Activated T-helper 17 cell treated with anti-CD3 and anti-CD28 coated beads, Interleukin-2, amount 50 U/mL, for 72 hours (primary cell): Measurements from ENCODE around the gene PRPH. TPM values are rescaled to one million over a fixed set of nuclear protein-coding genes. Genes with fewer than 3 reads are reported as not detected.

ENCODE experiments used
- ATAC-seq: fragments of 150-1000 bp; cut with Tn5 transposase; replicated peaks from 2 replicates; pipeline ENCODE4 v1.10.0; 2021; ENCODE audit warnings: mild to moderate bottlenecking, moderate library complexity
- H3K27ac Mint-ChIP-seq: one replicate; pipeline ENCODE4 v1.8.0; 2022; ENCODE audit warnings: mixed read lengths
- H3K27me3 Mint-ChIP-seq: one replicate; pipeline ENCODE4 v1.8.0; 2022; ENCODE audit warnings: mixed read lengths
- H3K36me3 Mint-ChIP-seq: one replicate; pipeline ENCODE4 v1.8.0; 2022; ENCODE audit warnings: low read depth, mild to moderate bottlenecking, mixed read lengths
- H3K4me1 Mint-ChIP-seq: one replicate; pipeline ENCODE4 v1.8.0; 2022; ENCODE audit warnings: mixed read lengths
- H3K4me3 Mint-ChIP-seq: one replicate; pipeline ENCODE4 v1.8.0; 2022; ENCODE audit warnings: mild to moderate bottlenecking, mixed read lengths
- H3K9me3 Mint-ChIP-seq: one replicate; pipeline ENCODE4 v1.8.0; 2022; ENCODE audit warnings: mixed read lengths
- total RNA-seq, 2 donors: library from RNA; stranded (reverse); gene quantifications; one replicate each; pipeline ENCODE4 v1.2.3, GENCODE V29; 2022

PRPH gene
- total RNA-seq, 2 donors from 2014 or later = 0.32 TPM; not detected in 1

DNA sequence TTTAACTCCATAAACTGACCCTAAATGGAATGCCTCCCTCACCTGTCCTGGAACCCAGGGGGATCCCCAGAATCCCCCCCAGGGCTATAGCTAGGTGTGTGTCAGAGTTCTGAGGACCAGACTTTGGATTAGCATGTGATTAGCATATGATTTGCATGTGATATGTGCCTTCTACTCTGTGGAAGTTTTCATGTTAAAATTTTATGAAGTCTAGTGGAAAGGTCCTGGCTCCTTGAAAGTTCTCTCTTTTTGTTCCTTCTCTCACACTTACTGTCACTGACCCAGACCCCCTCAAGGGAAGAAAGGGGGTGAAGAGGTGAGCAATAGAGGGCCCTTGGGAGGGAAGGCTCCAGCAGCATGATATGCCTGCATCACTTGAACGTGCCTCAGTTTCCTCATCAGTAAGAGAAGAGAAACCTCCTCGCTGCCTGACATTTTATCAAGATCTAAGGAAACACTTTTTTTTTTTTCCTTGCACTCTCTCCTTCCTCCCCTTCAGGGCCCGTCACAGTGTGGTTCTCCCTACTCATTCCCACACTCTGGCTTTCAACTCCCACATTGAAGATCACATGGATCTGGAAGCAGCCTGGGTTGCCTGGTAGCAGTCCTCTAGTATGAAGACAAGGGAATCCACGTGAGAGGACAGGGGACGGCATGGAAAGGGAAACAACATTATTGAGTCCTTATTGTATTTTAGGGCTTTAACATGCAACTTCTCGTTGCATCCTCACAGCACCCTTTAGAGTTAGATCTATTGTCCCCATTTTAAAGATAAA is 45.3 kb downstream of the PRPH start:
- Mint-ChIP-seq H3K36me3 (no peaks in the 10 kb centered on the region), H3K27me3 (peaks cover 46% of the 10 kb centered on the region), H3K4me3 (no peak overlapping the region), H3K9me3 (no peaks in the 10 kb centered on the region), H3K4me1 (peaks cover 13% of the 10 kb centered on the region), H3K27ac (no peak overlapping the region)
- no peak for ATAC-seq

DNA sequence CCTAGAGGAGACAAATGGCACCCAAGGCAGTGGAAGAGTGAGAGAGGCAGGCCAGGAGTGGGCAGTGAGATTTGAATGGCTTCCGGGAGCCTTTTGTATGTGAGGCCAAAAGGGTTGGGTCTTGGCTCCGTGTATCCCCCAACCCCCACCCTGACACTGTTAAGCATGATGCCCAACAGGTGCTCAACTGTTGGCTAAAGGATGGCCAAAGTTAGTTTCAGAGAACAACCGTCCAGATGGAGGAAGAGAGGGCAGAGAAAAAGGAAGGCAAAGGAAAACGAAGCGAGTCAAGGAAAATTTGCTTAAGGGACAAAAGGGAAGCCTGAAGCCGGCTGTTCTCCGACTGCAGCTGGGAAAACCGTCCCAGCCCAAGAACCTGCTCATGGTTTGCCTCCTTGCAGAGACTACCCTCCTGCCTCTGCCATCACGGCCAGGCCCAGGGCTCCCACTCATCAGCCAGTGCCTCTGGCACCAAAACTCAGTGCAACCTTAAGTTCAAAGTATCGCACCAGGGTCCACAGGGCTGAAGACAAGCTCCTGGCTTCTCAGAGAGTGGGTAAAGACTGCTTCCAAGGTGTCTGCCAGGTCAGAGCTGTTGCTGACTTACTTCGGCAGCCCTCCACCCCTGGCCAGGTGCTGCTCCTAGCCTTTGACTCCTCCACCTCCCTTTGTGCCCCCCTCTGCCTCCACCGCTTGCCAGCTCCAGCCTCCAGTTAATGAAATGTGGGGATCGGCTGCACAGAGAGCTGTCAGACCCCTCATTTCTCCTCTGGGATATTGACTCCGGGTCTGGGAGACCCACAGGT is 46.2 kb downstream of the PRPH start:
- Mint-ChIP-seq H3K4me3 (no peak overlapping the region), H3K36me3 (no peaks in the 10 kb centered on the region), H3K4me1 (peaks cover 13% of the 10 kb centered on the region), H3K27ac (no peak overlapping the region), H3K9me3 (no peaks in the 10 kb centered on the region), H3K27me3 (peaks cover 46% of the 10 kb centered on the region)
- no peak for ATAC-seq

DNA sequence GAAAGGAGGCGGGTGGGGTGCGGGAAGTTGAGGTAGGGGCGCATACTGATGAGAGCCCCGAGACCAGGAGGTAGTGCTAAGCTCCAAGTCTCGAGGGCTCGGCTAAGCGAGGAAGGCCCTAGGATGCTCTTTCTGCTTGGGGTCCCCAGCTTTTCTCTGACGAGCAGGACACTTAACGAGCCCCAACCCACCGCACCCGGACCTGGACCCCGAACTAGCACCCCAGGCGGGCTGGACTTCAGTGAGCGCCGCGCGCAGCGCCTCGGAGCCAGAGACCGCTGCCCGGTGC is 46.8 kb downstream of the PRPH start:
- no peak for ATAC-seq
- H3K4me1 Mint-ChIP-seq = peaks cover 14% of the 10 kb centered on the region
- peaks cover 49% of the 10 kb centered on the region for H3K27me3 Mint-ChIP-seq
- H3K27ac Mint-ChIP-seq = no peak overlapping the region
- H3K4me3 Mint-ChIP-seq = no peak overlapping the region
- H3K9me3 Mint-ChIP-seq = no peaks in the 10 kb centered on the region
- no peaks in the 10 kb centered on the region for H3K36me3 Mint-ChIP-seq

DNA sequence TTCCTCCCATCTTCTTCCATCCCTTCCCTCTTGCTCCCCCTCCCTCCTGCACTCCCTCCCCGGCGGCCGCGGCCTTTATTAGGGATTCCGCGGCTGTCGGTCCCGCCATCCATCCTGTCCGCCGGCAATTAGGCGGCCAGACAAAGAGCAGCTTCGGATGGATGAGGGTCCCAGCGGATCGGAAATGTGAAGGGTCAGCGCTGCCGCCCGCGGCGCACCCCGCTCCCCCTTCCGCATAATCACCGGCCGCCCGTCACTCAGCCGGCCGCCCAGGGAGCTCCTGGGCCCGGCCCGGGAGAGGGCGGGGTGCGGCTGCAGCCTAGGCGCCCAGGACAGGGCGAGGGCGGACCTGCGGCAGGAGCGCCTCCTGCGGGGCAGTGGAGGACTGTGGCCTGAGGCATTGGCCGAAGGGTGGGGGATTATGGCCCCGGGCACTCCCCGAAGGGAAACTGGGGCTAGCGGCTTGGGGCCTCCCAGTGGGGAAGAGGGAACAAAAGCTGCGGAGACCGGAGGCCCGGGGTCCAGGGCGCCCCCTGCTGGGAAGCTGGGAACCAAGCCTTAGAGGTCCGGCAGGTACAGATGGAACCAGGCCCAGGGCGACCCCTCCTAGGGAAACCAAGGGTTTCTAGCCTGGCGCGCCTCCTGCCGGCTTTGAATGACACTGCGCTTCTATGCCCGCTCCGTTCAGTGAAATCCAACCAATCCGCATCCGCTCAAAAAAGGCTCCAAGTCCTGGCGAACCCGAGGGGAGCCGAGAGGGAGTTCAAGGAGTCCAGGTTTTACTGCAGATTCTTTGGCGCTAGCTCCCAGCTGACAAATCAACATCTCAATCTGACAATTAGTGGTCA is 47.3 kb downstream of the PRPH start:
- H3K4me1 Mint-ChIP-seq = peaks cover 17% of the 10 kb centered on the region
- peak overlapping the region; percentile 65 for H3K4me3 Mint-ChIP-seq
- peak; percentile 72 for ATAC-seq
- H3K9me3 Mint-ChIP-seq = no peaks in the 10 kb centered on the region
- peak overlapping the region; percentile 28 for H3K27ac Mint-ChIP-seq
- H3K27me3 Mint-ChIP-seq = peaks cover 48% of the 10 kb centered on the region
- H3K36me3 Mint-ChIP-seq = no peaks in the 10 kb centered on the region

DNA sequence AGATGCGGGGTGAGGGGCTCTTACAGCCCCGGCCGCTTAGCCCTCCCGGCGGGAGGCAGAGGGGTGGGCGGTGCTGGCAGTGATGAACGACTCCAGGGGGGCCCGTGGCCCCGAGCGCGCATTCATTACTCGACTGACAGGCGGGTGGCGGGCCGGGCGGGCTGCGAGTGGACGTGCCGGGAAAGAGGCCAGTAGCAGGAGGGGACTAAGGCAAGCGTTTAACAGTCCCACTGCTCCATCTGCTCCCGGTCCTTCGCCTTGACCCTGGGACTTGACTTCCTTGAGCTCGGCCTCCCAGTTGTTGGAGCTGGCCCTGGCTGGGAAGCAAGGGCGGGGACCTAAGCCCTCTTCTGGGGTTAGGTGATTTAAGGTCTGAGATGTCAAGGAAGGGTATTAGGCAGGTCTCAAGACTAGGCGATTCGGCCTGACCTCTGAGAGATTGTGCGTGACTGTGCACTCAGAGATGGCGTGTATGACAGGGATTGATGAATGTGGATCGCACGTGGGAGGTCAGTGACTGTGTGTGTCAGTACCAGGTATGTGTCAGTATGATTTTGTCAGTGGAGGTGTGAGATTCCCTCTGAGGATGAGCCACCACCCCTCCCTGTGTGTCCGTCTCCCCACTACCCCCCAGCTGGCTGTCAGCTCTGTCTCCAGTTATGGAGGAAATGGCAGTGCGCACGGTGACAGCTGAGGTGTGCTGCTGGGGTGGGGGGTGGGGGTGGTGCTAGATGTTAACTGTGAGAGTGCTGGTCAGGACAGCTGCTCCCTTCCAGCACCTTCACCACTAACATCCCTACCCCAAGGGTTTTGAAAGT is 48.2 kb downstream of the PRPH start:
- H3K27me3 Mint-ChIP-seq = peaks cover 43% of the 10 kb centered on the region
- H3K9me3 Mint-ChIP-seq = no peaks in the 10 kb centered on the region
- H3K4me1 Mint-ChIP-seq = peaks cover 14% of the 10 kb centered on the region
- ATAC-seq = peak; percentile 84
- H3K4me3 Mint-ChIP-seq = peak overlapping the region; percentile 65
- H3K27ac Mint-ChIP-seq = peak overlapping the region; percentile 28
- H3K36me3 Mint-ChIP-seq = no peaks in the 10 kb centered on the region

DNA sequence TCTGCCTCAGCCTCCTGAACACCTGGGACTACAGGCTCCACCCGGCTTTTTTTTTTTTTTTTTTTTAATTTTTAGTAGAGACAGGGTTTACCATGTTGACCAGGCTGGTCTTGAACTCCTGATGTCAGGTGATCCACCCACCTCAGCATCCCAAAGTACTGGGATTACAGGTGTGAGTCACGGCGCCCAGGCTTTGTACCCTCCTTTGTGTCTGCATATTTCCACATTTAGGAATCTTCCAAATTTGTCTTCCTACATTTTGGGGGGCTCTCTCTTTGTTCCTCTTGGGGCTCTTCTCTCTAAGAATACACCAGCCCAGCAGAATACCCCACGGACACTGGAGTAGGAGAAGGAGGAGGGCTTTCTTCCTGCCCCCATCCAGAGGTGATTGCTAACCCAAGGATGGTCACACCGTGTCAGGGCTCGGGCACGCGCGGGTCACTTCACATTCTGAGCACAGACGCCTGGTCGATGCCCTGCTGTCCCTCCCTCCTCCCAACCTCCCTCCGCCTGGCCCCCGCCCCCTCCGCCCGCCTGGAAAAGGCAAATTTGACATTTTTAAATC is 49.6 kb downstream of the PRPH start:
- no peak overlapping the region for H3K27ac Mint-ChIP-seq
- peaks cover 44% of the 10 kb centered on the region for H3K27me3 Mint-ChIP-seq
- H3K4me3 Mint-ChIP-seq = no peak overlapping the region
- H3K36me3 Mint-ChIP-seq = no peaks in the 10 kb centered on the region
- peaks cover 14% of the 10 kb centered on the region for H3K4me1 Mint-ChIP-seq
- no peak for ATAC-seq
- no peaks in the 10 kb centered on the region for H3K9me3 Mint-ChIP-seq

DNA sequence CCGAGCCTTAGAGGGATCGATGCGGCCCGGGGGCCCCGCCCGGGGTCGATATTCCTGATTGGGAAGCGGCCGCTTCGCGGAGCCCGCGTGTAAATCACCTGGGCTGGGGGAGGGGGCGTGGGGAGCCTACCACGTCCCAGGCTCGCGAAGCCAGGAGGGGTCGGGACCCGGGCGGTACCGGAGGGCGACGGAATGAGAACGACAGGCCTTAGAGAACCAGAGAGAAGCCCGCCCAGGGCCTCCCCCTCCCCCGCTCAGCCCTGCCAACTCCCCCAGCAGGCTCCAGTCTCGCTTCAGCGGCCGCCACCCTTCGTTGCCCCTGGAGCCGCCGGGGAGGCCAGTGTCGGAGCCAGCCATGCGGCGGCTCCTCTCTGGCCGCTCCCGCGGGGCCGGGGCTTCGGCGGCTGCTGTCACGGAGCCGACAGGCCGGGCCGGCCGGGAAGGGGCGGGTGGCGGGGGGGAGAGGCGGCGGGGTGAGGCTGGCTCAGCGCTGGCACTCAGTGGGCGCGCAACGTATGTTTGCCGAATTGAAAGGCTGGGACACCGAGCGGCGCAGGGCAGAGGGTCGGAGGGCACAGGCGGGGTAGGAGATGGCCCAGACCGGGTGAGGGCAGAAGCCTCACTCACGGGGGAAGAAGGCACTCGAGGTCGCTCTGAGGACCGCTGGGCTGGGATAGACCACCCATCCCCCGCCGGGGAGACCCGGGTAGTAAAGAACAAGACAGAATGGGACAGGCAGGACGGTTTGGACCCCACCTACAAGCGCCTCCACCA is 50.3 kb downstream of the PRPH start:
- H3K4me3 Mint-ChIP-seq = peak overlapping the region; percentile 74
- peaks cover 44% of the 10 kb centered on the region for H3K27me3 Mint-ChIP-seq
- no peak overlapping the region for H3K27ac Mint-ChIP-seq
- ATAC-seq = no peak
- peaks cover 14% of the 10 kb centered on the region for H3K4me1 Mint-ChIP-seq
- no peaks in the 10 kb centered on the region for H3K36me3 Mint-ChIP-seq
- no peaks in the 10 kb centered on the region for H3K9me3 Mint-ChIP-seq

DNA sequence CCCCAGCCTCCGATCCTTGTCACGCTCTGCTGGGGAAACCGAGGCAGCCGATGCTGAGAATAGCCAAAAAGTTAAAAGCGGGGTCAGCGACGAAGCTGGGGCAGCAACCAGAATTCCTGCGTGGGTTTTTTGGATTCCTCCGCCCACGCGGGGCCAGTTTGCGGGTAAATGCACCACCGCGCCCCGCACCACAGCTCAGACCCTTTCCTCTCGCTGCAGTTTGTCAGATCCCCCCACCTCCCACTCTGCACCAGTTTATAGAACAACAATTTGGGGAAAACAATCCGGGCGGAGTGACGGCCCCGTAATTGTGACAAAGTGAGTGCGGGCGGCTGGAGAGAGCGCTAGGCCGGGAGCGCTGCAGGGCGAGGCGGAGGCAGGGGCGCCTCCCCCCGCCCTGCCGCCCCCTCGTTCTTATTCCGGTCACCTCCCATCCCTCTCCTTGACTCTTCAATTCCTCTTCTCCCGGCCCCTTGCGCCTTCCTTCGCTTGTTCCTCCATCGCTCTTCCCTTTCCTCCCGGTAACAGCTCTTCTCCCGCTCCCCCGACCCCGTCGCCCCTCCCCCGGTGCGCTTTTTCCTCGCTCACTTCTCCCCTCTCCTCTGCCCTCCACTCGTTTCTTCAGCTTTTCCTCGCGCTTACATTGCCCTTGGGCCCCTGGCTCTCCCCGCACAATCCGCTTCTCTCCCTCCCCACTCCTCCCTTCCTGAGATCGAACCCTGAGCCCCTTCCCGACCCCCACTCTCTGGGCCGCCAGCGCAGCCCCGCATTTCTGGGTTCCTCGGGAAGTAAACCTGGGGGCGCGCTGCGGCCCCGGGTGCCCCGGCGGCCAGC is 51.1 kb downstream of the PRPH start:
- Mint-ChIP-seq H3K36me3 (no peaks in the 10 kb centered on the region), H3K4me3 (peak overlapping the region; percentile 74), H3K9me3 (no peaks in the 10 kb centered on the region), H3K27ac (no peak overlapping the region), H3K27me3 (peaks cover 42% of the 10 kb centered on the region), H3K4me1 (peaks cover 14% of the 10 kb centered on the region)
- no peak for ATAC-seq

DNA sequence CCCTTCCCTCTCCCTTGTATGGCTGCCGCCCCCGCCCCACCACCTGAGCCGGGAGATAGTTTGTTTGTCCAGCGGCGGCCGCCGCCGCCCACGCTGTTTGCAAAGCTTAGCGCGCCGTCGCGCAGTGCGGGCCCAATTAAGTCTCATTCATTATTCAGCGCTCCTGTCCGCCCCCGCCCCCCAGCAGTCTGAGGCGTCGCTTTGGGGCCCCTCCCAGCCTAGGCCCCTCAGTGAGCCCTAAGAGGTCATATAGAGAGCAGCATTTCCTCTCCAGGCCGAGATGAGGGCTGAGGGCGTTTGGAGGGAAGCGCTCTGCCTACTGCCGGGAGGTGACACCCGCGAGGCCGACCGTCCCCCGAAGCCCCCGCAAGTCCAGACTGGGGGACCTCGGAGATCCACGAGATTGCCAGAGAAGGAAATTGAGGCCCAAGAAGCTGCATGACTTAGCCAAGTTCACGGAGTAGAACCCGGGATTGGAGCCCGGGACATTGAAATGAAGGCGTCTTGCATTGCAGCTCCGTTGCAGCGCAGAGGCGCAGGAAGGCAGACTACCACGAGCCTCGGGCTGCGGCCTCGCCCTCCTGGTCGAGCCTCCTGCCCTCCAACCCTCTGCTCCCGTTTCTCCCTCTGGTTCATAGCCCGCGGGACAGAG is 51.8 kb downstream of the PRPH start, which contains the start of gene DNAJC22:
TSS of gene DNAJC22 (plus strand) at position 230 of the 652 bp plus-strand sequence. CDS start 1,985 bp downstream, outside the sequence.
- H3K4me3 Mint-ChIP-seq = peak within 1 kb of the TSS; percentile 74
- peaks cover 14% of the 10 kb centered on the region for H3K4me1 Mint-ChIP-seq
- no peak for ATAC-seq
- H3K27ac Mint-ChIP-seq = no peak within 1 kb of the TSS
- no peaks in the 10 kb centered on the region for H3K9me3 Mint-ChIP-seq
- no peaks in the 10 kb centered on the region for H3K36me3 Mint-ChIP-seq
- peaks cover 43% of the 10 kb centered on the region for H3K27me3 Mint-ChIP-seq

DNA sequence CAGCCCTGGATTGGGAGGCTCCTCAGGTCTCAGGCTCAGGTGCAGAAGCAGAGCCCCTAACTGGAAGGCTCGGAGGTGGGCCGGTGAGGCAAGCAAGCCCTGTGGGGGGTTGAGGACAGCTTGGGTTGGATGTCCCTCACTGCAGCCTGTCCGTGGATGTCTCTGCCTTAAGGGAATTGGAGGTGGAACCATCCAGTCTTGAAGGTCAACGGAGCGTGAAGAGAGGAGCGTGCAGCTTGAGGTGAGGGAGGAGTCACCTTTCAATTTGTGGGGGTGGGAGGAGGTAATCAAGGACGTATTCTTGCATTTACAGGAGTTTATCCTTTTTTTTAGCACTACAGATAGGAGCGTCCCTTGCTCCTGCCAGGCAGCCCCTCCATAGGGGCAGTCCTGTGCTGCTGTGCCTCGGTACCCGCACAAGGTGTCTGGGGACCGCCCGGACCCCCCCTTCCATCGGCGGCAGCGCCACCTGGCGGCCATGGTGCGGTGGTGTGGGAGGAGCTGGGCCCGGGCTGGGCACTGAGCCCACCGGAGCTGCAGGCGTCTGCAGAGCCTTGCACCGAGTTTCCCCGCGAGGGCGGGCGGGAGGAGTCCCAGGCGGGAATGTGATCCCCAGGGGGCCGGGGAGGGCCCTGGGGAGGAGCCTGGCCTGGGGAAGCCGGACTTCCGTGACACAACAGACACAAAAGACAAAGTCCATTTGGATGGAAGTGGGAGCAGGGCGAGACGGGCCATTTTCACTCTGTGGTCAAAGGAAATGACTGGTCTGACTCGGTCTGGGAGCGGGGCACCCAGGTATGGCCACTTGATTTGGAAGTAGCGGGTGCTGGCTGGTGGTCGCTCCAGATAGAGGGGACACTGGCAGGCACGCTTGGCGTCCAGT is 52.6 kb downstream of the PRPH start:
- peaks cover 14% of the 10 kb centered on the region for H3K4me1 Mint-ChIP-seq
- peak; percentile 61 for ATAC-seq
- no peak overlapping the region for H3K27ac Mint-ChIP-seq
- no peaks in the 10 kb centered on the region for H3K36me3 Mint-ChIP-seq
- H3K27me3 Mint-ChIP-seq = peaks cover 45% of the 10 kb centered on the region
- H3K9me3 Mint-ChIP-seq = no peaks in the 10 kb centered on the region
- H3K4me3 Mint-ChIP-seq = peak overlapping the region; percentile 74
